Vagina (tissue), 2 donors: ENCODE results near the gene RNF166. TPM values are rescaled to one million over a fixed set of nuclear protein-coding genes. Genes with fewer than 3 reads are reported as not detected.

Experiments
- DNase-seq, 2 donors: peaks; one replicate each; pipeline ENCODE4 v3.0.0-alpha.2; 2017; ENCODE audit errors: extremely low spot score in 2 of 2
- H3K27ac ChIP-seq: fragments of 200-600 bp; sonication (generic); one replicate; pipeline ENCODE4 v1.5.1; 2019
- H3K27me3 ChIP-seq: fragments of 200-600 bp; sonication (generic); one replicate; pipeline ENCODE4 v1.5.1; 2019
- H3K36me3 ChIP-seq, 2 donors: fragments of 200-600 bp; sonication (generic); one replicate each; pipeline ENCODE4 v1.5.1; 2017 to 2019
- H3K4me1 ChIP-seq: fragments of 200-600 bp; sonication (generic); one replicate; pipeline ENCODE4 v1.5.1; 2019
- H3K4me3 ChIP-seq, 2 donors: fragments of 200-600 bp; sonication (generic); 1 replicate in 1 of 2; 2 replicates in 1 of 2; pipeline ENCODE4 v1.5.1; 2016 to 2019
- H3K9me3 ChIP-seq: fragments of 200-600 bp; sonication (generic); one replicate; pipeline ENCODE4 v1.5.1; 2019
- POLR2A ChIP-seq, 2 donors: fragments of 450-650 bp; IDR thresholded peaks; one replicate each; pipeline ENCODE4 v1.6.1; 2017; ENCODE audit warnings: antibody characterized with exemption in 2 of 2, mild to moderate bottlenecking in 2 of 2, moderate library complexity in 2 of 2
- POLR2AphosphoS5 ChIP-seq, 2 donors: sonication (generic); formaldehyde crosslinking; IDR thresholded peaks; one replicate each; pipeline ENCODE4 v1.9.0; 2017; ENCODE audit warnings: antibody characterized with exemption in 2 of 2, mild to moderate bottlenecking in 2 of 2, low read depth in 1 of 2; ENCODE audit not compliant: insufficient read depth in 1 of 2
- intact Hi-C: fragments of 100-400 bp; cut with DNase I; formaldehyde crosslinking; loops from one replicate; pipeline ENCODE4 v1.15.1; 2023
- total RNA-seq: library from RNA; depleted of rRNA; stranded (reverse); fragments of >200 nt; gene quantifications from one replicate; pipeline ENCODE4 v1.2.3, GENCODE V29; 2016
- TF ChIP-seq, protein P1 (sequence below), 3 experiments: fragments of 450-650 bp in 2 of 3; fragments of 200-600 bp in 1 of 3; sonication (generic) in 1 of 3; IDR thresholded peaks; one replicate each; pipeline ENCODE4 v1.5.1; 2017 to 2019; ENCODE audit warnings: antibody characterized with exemption in 3 of 3, mild to moderate bottlenecking in 2 of 3, moderate library complexity in 2 of 3

The RNF166 gene
- total RNA-seq, 1 donor from 2014 or later, result 26.5 TPM

DNA sequence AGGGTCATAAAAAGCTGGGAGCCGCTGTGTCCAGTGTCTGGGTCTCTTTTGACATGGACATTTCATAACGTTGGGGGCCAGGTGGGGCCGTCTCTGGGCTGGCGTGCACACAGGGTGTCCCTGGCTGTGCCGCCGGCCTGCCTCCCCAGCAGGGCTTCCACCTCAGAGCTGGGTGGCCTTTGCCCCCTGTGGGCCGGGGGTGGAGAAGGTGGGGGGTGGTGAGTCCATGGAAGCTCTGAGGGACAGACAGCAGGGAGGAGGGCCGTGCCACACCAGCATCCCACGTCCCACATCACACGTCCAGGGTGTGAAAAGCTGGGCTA lies 19.0 kb downstream of the RNF166 start:
- intact Hi-C loops, result loop anchor here (10.0 kb wide), 1 partner anchor 58 kb away; no protein-coding TSS in a partner anchor
- no peaks in the 10 kb centered on the region for H3K36me3 ChIP-seq
- no peaks in the 10 kb centered on the region for H3K9me3 ChIP-seq
- no peak for TF ChIP-seq POLR2A (IDR thresholded peaks at IDR 0.05)
- TF ChIP-seq, protein P1, sequence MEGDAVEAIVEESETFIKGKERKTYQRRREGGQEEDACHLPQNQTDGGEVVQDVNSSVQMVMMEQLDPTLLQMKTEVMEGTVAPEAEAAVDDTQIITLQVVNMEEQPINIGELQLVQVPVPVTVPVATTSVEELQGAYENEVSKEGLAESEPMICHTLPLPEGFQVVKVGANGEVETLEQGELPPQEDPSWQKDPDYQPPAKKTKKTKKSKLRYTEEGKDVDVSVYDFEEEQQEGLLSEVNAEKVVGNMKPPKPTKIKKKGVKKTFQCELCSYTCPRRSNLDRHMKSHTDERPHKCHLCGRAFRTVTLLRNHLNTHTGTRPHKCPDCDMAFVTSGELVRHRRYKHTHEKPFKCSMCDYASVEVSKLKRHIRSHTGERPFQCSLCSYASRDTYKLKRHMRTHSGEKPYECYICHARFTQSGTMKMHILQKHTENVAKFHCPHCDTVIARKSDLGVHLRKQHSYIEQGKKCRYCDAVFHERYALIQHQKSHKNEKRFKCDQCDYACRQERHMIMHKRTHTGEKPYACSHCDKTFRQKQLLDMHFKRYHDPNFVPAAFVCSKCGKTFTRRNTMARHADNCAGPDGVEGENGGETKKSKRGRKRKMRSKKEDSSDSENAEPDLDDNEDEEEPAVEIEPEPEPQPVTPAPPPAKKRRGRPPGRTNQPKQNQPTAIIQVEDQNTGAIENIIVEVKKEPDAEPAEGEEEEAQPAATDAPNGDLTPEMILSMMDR (IDR thresholded peaks at IDR 0.05), result no peak
- H3K4me3 ChIP-seq, result no peak overlapping the region
- no peaks in the 10 kb centered on the region for H3K27me3 ChIP-seq
- no peak overlapping the region for H3K27ac ChIP-seq
- no peak for DNase-seq
- peaks cover 24% of the 10 kb centered on the region for H3K4me1 ChIP-seq

DNA sequence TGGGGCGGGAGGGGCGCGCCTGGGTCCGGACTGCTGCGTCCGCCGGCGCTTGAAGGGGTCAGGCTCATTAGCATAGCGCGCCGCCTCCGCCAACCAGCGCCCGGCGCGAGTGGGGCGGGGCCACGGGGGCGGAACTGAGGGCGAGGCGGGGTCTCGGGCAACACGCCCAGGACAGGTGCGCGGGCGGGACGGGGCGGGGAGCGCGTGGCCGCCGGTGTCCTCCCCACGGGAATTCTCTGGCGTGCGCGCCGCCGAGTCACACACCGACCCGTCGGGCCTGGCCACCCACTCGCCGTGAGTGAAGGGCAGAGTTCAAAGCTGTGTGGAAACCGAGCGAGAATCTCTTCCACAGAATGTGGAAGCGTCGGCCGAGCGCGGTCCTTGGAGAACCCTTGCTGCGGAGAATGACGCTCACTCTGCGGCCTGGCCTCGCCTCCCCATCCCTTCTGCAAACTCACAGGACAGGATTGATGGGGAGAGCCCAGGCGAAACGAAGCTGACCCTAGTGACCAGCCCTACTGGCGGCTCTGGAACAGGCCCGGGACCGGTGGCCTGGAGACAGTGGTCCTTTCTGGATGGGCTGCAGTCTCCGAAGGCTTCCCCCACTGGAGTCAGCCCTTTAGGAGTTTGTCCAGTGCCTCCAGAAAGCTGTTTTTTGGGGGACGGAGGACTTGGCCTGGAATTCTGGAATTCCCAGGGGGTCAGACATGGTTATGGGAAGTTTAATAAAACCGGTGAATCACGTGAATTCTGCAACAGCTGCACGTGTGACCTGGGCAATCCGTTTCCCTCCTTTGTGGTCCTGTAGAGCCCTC lies 19.6 kb downstream of the RNF166 start, which contains the start of gene SNAI3:
Gene SNAI3, minus strand, starts transcription at position 69 of the 815 bp plus-strand sequence. CDS start 101 bp downstream, outside the sequence.
- H3K27ac ChIP-seq, result no peak within 1 kb of the TSS
- no peaks in the 10 kb centered on the region for H3K9me3 ChIP-seq
- no peaks in the 10 kb centered on the region for H3K36me3 ChIP-seq
- H3K27me3 ChIP-seq, result no peaks in the 10 kb centered on the region
- TF ChIP-seq POLR2A (IDR thresholded peaks at IDR 0.05) (no peak), POLR2AphosphoS5 (IDR thresholded peaks at IDR 0.05; ENCODE audit: insufficient read depth in 1 of 2, low read depth in 1 of 2) (no peak)
- TF ChIP-seq, protein P1 (IDR thresholded peaks at IDR 0.05), result no peak
- peaks cover 24% of the 10 kb centered on the region for H3K4me1 ChIP-seq
- peak within 1 kb of the TSS; percentile 40 to 51 for H3K4me3 ChIP-seq
- no peak for DNase-seq
- intact Hi-C loops, result loop anchor here (10.0 kb wide), 1 partner anchor 58 kb away; no protein-coding TSS in a partner anchor

DNA sequence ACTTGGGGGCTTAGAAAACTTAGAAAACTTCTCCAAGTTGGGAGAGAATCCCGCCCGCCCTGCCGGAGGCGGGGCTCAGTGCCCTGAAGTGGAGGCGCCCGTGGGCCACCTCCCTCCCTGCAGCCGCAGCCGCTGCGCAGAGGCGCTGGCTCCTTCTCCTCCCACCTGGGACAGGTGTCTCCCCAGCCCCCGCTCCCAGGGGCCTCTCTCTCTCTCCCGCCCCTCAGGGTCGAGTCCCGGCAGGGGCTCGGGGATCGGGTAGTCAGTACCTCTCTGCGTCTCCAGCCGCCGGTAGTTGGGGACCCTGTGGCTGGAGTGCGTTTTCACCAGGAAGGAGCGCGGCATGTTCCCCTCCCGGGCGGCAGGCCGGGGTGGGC lies 20.2 kb downstream of the RNF166 start:
- H3K4me1 ChIP-seq, result peaks cover 24% of the 10 kb centered on the region
- no peak for DNase-seq
- peak overlapping the region; percentile 40 to 51 for H3K4me3 ChIP-seq
- no peaks in the 10 kb centered on the region for H3K36me3 ChIP-seq
- no peak overlapping the region for H3K27ac ChIP-seq
- no peaks in the 10 kb centered on the region for H3K9me3 ChIP-seq
- H3K27me3 ChIP-seq, result no peaks in the 10 kb centered on the region
- intact Hi-C loops, result loop anchor here (10.0 kb wide), 1 partner anchor 59 kb away; no protein-coding TSS in a partner anchor
- TF ChIP-seq POLR2A (IDR thresholded peaks at IDR 0.05) (no peak), POLR2AphosphoS5 (IDR thresholded peaks at IDR 0.05; ENCODE audit: insufficient read depth in 1 of 2, low read depth in 1 of 2) (peak in 1 of 2 donors; percentile 19)

DNA sequence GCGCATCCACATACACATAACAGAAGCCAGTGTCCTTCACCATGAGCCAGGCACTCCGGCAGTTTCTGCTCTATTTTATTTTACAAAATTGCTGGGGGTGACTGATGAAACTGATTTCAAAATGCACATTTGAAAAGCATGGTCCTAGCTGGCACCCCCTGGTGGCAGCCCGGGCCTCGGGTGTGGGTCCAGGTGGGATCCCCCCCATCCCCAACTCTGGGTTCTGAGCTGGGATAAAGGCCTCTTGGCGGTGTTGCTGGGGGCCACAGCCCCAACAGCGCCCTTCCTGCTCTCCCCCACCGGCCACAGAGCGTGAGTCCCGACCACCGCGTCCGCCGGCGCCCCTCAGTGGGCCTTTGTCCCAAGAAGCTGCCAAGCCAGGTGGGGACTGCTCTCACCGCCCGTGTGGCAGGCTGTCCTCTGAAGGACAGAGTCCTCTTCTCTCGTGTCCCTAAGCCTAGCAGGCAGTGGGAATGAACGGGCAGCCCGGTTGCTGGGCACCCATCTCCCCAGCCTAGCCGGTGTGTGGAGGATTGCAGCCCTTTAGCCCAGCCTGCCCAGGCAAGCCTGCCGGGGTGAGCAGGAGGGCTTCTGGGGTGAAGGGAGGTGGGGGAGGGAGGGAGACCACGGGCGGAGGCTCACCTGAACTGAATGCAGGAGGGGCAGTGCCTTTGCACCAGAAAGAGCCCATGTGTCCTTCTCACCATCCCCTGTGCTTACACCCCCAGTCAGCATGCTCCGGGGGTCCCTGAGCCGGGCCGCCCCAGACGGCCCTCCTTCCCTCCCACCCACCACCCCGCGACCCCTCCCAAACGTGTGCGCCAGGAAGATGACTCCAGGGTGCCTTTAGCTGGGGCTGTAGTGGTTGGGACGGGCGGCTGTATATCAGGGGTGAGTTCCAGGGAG lies 20.8 kb downstream of the RNF166 start:
- H3K27ac ChIP-seq, result no peak overlapping the region

More for the DNA sequence above, 20.8 kb downstream of the RNF166 start:
- Histone ChIP-seq H3K9me3 (no peaks in the 10 kb centered on the region), H3K36me3 (no peaks in the 10 kb centered on the region), H3K4me3 (peak overlapping the region; percentile 40 to 51), H3K27me3 (no peaks in the 10 kb centered on the region), H3K4me1 (peaks cover 24% of the 10 kb centered on the region)
- intact Hi-C loops, result loop anchor here (10.0 kb wide), 1 partner anchor 59 kb away; no protein-coding TSS in a partner anchor
- DNase-seq, result no peak
- TF ChIP-seq, protein P1 (IDR thresholded peaks at IDR 0.05), result peak in 1 of 3 experiments; percentile 23
- TF ChIP-seq POLR2AphosphoS5 (IDR thresholded peaks at IDR 0.05; ENCODE audit: insufficient read depth in 1 of 2, low read depth in 1 of 2) (no peak), POLR2A (IDR thresholded peaks at IDR 0.05) (no peak)
